Kidney capillary endothelial cell (primary cell): Measurements from ENCODE around the gene OR10V1.

Source experiments
- DNase-seq: peaks from one replicate; pipeline ENCODE4 v3.0.0-alpha.2; 2018; ENCODE audit warnings: low spot score

Gene OR10V1

DNA sequence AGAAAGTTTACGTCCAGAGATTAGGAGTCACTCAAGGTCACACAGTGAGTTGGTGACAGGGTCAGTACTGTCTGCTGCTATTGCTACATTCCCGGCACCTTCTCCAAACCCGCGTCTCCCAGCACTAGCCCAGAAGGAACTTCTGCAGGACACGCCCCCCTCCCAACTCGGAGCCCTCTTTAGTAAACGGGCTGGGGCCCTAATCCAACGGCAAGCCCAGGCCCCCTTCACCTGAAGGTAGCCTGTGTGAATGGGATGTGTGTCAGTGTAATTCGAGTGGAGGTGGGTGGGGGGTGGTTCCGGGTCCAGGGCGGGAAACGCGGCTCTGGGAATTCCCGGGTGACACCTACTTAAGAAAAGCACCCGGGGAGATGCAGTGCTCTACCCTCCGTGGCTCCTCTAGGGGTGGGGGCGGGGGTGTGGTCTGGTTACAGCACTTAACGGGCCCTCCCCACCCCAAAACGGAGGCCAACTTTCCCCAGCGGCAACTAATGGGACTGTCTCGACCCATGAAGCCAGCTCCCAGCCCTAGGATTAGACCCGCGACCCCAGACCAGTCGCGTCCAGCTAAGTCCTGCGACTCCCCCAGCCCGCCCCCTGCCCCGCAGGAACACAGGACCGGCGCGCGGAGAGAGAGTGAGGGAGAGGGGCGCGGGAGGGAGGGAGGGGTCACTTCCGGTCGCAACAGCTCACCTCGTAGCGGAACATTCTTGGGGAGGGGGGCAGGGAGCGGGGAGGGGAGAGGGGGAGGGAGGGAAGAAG lies 45.3 kb downstream of the OR10V1 start:
- peak; percentile 17 for DNase-seq

DNA sequence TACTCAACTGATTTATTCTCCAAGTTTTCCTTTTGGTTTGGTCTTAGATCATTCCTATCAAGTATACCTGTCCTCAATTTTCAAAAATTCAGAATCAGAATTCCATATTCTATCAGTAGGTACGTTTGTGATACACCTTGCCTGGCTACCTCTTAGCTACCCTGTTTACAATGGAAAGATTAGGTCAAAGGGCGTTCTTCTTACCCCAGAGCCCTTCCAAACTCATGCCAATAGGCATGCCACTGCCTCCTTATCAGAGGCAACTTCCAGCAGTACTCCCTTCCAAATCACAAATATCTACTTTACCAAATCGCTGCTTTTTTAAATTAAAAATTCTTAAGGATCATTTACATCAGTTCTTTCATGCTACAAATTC lies 45.8 kb downstream of the OR10V1 start:
- DNase-seq, result no peak

DNA sequence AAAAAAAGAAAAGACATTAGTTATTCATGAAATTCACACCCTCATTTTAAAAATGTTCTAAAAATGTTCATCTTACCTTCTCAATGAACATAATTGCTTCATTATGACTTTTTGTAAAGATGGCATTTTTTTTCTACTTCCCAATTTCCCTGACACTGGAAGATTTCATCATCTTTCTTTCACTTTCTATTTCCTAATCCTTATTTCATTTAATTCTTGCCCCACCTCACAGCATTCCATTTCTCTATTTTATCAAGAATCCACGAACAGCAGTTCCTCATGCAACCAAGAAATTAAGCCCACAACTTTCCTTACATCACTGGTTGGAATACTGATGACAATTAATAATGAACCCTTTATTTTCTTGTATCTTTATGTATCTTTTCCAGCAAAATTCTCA lies 46.7 kb downstream of the OR10V1 start:
- no peak for DNase-seq
